B cell (primary cell): ENCODE measurements around the gene PEX19. TPM values are rescaled to one million over a fixed set of nuclear protein-coding genes. Genes with fewer than 3 reads are reported as not detected.

Experiments
- ATAC-seq: fragments of 200-7000 bp; cut with Tn5 transposase; one replicate; pipeline ENCODE4 v1.10.0; 2021; ENCODE audit warnings: low read depth, mild to moderate bottlenecking, moderate number of reproducible peaks, moderate library complexity
- CTCF ChIA-PET: fragments of 350-600 bp; sonication (Branson Sonifier 250); formaldehyde crosslinking; loops from one replicate; lab custom pipeline; 2021; ENCODE audit warnings: antibody characterized with exemption, inconsistent platforms; lab: Charles Lee
- POLR2A ChIA-PET: fragments of 350-600 bp; sonication (Branson Sonifier 250); formaldehyde crosslinking; loops from one replicate; lab custom pipeline; 2021; ENCODE audit warnings: antibody characterized with exemption; lab: Charles Lee
- DNase-seq: peaks from one replicate; pipeline ENCODE4 v3.0.0; 2013
- H2AFZ ChIP-seq: 2 replicates; pipeline ENCODE4 v1.6.1; 2012; ENCODE audit warnings: mild to moderate bottlenecking, low read depth, low read length; ENCODE audit not compliant: insufficient read depth, poor library complexity, severe bottlenecking
- H3K27ac ChIP-seq, 2 donors: 1 replicate in 1 of 2; 2 replicates in 1 of 2; pipeline ENCODE4 v1.5.1; 2012 to 2013; ENCODE audit warnings: low read length in 2 of 2, mild to moderate bottlenecking in 2 of 2, moderate library complexity in 1 of 2
- H3K27me3 ChIP-seq, 4 experiments: fragments of 200-600 bp in 1 of 4; sonication (generic) in 1 of 4; replicated peaks in 1 of 4; 1 replicate in 2 of 4; 2 replicates in 2 of 4; pipeline versions ENCODE4 v1.6.1 to v1.7.0; 2013 to 2016; ENCODE audit warnings: low read length in 3 of 4, mild to moderate bottlenecking in 2 of 4, mixed read lengths in 1 of 4, moderate library complexity in 1 of 4; ENCODE audit not compliant: insufficient read depth in 4 of 4, control insufficient read depth in 3 of 4; ENCODE audit errors: control extremely low read depth in 1 of 4
- H3K36me3 ChIP-seq, 2 experiments: replicated peaks in 1 of 2; 1 replicate in 1 of 2; 2 replicates in 1 of 2; pipeline versions ENCODE4 v1.6.1 to v1.7.1; 2013; ENCODE audit warnings: low read length in 1 of 2; ENCODE audit not compliant: insufficient read depth in 2 of 2, control insufficient read depth in 1 of 2; ENCODE audit errors: control extremely low read depth in 1 of 2, extremely low read depth in 1 of 2
- H3K4me1 ChIP-seq, 2 donors: fragments of 200-600 bp in 1 of 2; sonication (generic) in 1 of 2; 1 replicate in 1 of 2; 2 replicates in 1 of 2; pipeline versions ENCODE4 v1.5.1 to v1.6.1; 2013 to 2017; ENCODE audit warnings: low read length in 2 of 2; ENCODE audit not compliant: control insufficient read depth in 2 of 2, insufficient read depth in 2 of 2
- H3K4me2 ChIP-seq: replicated peaks from 2 replicates; pipeline ENCODE3; 2012; ENCODE audit warnings: mild to moderate bottlenecking, low read depth, low read length; ENCODE audit not compliant: poor library complexity, severe bottlenecking
- H3K4me3 ChIP-seq, 5 experiments: fragments of 200-600 bp in 1 of 5; sonication (generic) in 1 of 5; 1 replicate in 3 of 5; 2 replicates in 2 of 5; pipeline versions ENCODE4 v1.5.1 to v1.7.0; 2011 to 2016; ENCODE audit warnings: low read length in 4 of 5, mild to moderate bottlenecking in 4 of 5, low read depth in 2 of 5, control low read depth in 1 of 5, moderate library complexity in 1 of 5; ENCODE audit not compliant: insufficient read depth in 1 of 5; ENCODE audit errors: control extremely low read depth in 1 of 5, extremely low read depth in 1 of 5
- H3K79me2 ChIP-seq: fragments of 200-600 bp; sonication (generic); one replicate; pipeline ENCODE4 v1.6.0; 2016; ENCODE audit warnings: low read length; ENCODE audit not compliant: control insufficient read depth, insufficient read depth
- H3K9ac ChIP-seq: fragments of 200-600 bp; sonication (generic); 2 replicates; pipeline ENCODE4 v1.6.1; 2017; ENCODE audit warnings: mild to moderate bottlenecking, low read length, moderate library complexity
- H3K9me3 ChIP-seq, 3 donors: one replicate each; pipeline versions ENCODE4 v1.6.1 to v1.7.1; 2013; ENCODE audit warnings: low read length in 2 of 3; ENCODE audit not compliant: control insufficient read depth in 2 of 3, insufficient read depth in 1 of 3; ENCODE audit errors: control extremely low read depth in 1 of 3
- H4K20me1 ChIP-seq: 2 replicates; pipeline ENCODE4 v1.6.0; 2012; ENCODE audit warnings: mild to moderate bottlenecking, low read length; ENCODE audit not compliant: insufficient read depth, control insufficient read depth, poor library complexity, severe bottlenecking
- H3K27ac Mint-ChIP-seq: one replicate; pipeline ENCODE4 v1.8.0; 2021; ENCODE audit warnings: mixed read lengths
- H3K27me3 Mint-ChIP-seq: one replicate; pipeline ENCODE4 v1.8.0; 2021; ENCODE audit warnings: mixed read lengths
- H3K4me1 Mint-ChIP-seq: one replicate; pipeline ENCODE4 v1.8.0; 2021; ENCODE audit warnings: mixed read lengths
- H3K4me3 Mint-ChIP-seq: one replicate; pipeline ENCODE4 v1.8.0; 2021; ENCODE audit warnings: mixed read lengths
- H3K9me3 Mint-ChIP-seq: one replicate; pipeline ENCODE4 v1.8.0; 2022; ENCODE audit warnings: mixed read lengths; ENCODE audit not compliant: insufficient read depth
- CTCF ChIP-seq: fragments of 200-600 bp; IDR thresholded peaks from one replicate; pipeline ENCODE4 v1.8.0; 2022; ENCODE audit warnings: antibody characterized with exemption, mild to moderate bottlenecking
- EZH2 ChIP-seq: IDR thresholded peaks from 2 replicates; pipeline ENCODE4 v1.6.1; 2012; ENCODE audit warnings: borderline replicate concordance, low read depth, mild to moderate bottlenecking, moderate library complexity, low read length; ENCODE audit not compliant: insufficient read depth, poor library complexity, severe bottlenecking
- WGBS: methylation state at CpG from one replicate; pipeline ENCODE4 v1.1.5; 2013; ENCODE audit warnings: missing lambda C conversion rate; ENCODE audit not compliant: insufficient coverage; 5-methylcytosine and 5-hydroxymethylcytosine counted together
- intact Hi-C: fragments of 100-400 bp; cut with micrococcal nuclease; formaldehyde crosslinking; loops from one replicate; pipeline ENCODE4 v1.10.0; 2022
- polyA plus RNA-seq: library from polyadenylated mRNA; depleted of rRNA; stranded (reverse); fragments of >200 nt; gene quantifications from 2 replicates; pipeline ENCODE4 v1.2.3, GENCODE V29; 2012
- total RNA-seq, 2 donors: library from RNA; stranded (reverse); fragments of 120-200 nt in 1 of 2; gene quantifications; 1 replicate in 1 of 2; 2 replicates in 1 of 2; pipeline versions ENCODE4 v1.2.3 to v1.2.4, GENCODE V29; 2013 to 2022

The PEX19 gene
- total and polyA plus RNA-seq, 2 donors (not counting 1 experiment from before 2014, with no cell fraction given), result 20.3 to 56.0 TPM

- H3K9me3 ChIP-seq, result no peaks in the 10 kb centered on the region
- H3K27ac ChIP-seq, result peak within 1 kb of the TSS; percentile 96 to 97
- peak within 1 kb of the TSS; percentile 97 for H3K9ac ChIP-seq
- DNase-seq (peak; percentile 98), ATAC-seq (peak; percentile 92)
- Mint-ChIP-seq H3K4me1 (peaks cover 41% of the 10 kb centered on the region), H3K27me3 (no peaks in the 10 kb centered on the region), H3K4me3 (peak within 1 kb of the TSS; percentile 100), H3K27ac (peak within 1 kb of the TSS; percentile 92), H3K9me3 (no peaks in the 10 kb centered on the region)
- intact Hi-C loops, result loop anchor here (1.0 to 2.0 kb wide), 4 partner anchors 23 to 164 kb away; partner anchors contain the start of genes COPA, IGSF8, NCSTN and PEA15
- H3K36me3 ChIP-seq, result peaks cover 3 to 8% of the 10 kb centered on the region in 2 experiments
- no peaks in the 10 kb centered on the region for H3K27me3 ChIP-seq
- no peaks in the 10 kb centered on the region for H4K20me1 ChIP-seq
- H2AFZ ChIP-seq, result peak within 1 kb of the TSS; percentile 83
- POLR2A ChIA-PET, result interaction anchor here (0.5 to 2.7 kb wide), 8 partner anchors 10 to 164 kb away, joined by 3 to 20 read pairs (median 5); partner anchors contain the start of genes IGSF8, PEA15 and PEX19
- peak within 1 kb of the TSS; percentile 96 to 100 (median 99) for H3K4me3 ChIP-seq
- peaks cover 20 to 22% of the 10 kb centered on the region in 2 donors for H3K4me1 ChIP-seq
- under 1% methylated on average over 66 of the region's 67 CpGs for WGBS
- peaks cover 54% of the 10 kb centered on the region for H3K79me2 ChIP-seq
- TF ChIP-seq EZH2 (no peak), CTCF (no peak)
- CTCF ChIA-PET, result interaction anchor here (1.0 to 4.0 kb wide), 9 partner anchors 8 to 1120 kb away, joined by 3 to 33 read pairs (median 6); partner anchors contain the start of gene PEX19
- H3K4me2 ChIP-seq, result peak within 1 kb of the TSS; percentile 90
Measured at GRCh38 chr1:160261893-160262794, 22.8 kb downstream of the PEX19 start, which contains the start of gene DCAF8. Gene DCAF8 (minus strand): TSS chr1:160262549. CDS start chr1:160244008, 18,541 bp downstream.
